ENCODE results near the gene EXOC3L4.

DNA sequence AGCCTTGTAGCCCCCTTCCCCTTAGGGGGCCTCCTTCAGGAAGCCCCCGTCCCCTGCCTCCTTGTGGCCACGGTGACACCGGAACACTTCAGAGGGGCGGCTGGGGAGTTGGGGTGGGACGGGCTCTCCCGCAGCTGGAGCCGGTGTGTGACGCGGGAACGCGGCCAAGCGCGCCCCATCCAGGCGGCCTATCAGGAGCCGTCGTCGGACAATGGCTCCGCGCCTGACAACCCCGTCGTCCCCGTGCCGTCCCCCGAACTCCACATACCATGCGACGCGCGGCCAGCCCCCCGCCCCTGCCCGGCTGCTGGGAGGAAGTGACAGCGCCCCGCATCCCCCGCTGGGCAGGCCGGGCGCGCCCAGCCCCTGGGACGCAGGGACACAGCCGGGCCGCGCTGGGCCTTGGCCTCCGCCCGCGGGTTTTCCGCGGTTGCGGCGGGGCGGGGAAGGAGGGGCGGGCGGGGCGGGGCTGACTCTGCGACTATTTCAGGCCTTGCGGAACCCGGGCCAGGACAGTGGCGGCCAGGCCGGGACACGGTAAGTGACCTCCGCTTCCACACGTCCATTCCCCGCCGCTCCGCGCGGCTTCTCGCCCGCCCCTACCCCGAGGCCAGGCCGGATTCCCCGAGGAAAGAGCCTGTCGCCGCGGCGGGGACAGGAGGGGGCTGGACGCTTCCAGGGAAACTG is 28.6 kb downstream of the EXOC3L4 start, which contains the start of gene TNFAIP2:
- TF ChIP-seq, protein P1, sequence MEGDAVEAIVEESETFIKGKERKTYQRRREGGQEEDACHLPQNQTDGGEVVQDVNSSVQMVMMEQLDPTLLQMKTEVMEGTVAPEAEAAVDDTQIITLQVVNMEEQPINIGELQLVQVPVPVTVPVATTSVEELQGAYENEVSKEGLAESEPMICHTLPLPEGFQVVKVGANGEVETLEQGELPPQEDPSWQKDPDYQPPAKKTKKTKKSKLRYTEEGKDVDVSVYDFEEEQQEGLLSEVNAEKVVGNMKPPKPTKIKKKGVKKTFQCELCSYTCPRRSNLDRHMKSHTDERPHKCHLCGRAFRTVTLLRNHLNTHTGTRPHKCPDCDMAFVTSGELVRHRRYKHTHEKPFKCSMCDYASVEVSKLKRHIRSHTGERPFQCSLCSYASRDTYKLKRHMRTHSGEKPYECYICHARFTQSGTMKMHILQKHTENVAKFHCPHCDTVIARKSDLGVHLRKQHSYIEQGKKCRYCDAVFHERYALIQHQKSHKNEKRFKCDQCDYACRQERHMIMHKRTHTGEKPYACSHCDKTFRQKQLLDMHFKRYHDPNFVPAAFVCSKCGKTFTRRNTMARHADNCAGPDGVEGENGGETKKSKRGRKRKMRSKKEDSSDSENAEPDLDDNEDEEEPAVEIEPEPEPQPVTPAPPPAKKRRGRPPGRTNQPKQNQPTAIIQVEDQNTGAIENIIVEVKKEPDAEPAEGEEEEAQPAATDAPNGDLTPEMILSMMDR (IDR thresholded peaks at IDR 0.05), result no peak
- no peak for TF ChIP-seq POLR2A (IDR thresholded peaks at IDR 0.05)

Measured in lower leg skin (tissue), 3 donors.